Gastroesophageal sphincter (tissue), 2 donors: ENCODE results near the gene EXD2.

Experiments
- EP300 ChIP-seq: sonication (generic); formaldehyde crosslinking; IDR thresholded peaks from one replicate; pipeline ENCODE4 v1.6.1; 2017; ENCODE audit warnings: antibody characterized with exemption, mild to moderate bottlenecking
- POLR2A ChIP-seq, 2 donors: fragments of 450-650 bp; IDR thresholded peaks; one replicate each; pipeline ENCODE4 v1.6.1; 2017; ENCODE audit warnings: antibody characterized with exemption in 2 of 2, mild to moderate bottlenecking in 2 of 2, moderate library complexity in 1 of 2

GRCh38 chr14:69142101-69142500, 49.2 kb upstream of the EXD2 start:
- no peak for TF ChIP-seq POLR2A (IDR thresholded peaks at IDR 0.05)
- TF ChIP-seq EP300 = no peak
